Liver (tissue), 9 donors: Measurements from ENCODE around the gene SORCS2. TPM values are rescaled to one million over a fixed set of nuclear protein-coding genes. Genes with fewer than 3 reads are reported as not detected.

Experiments
- DNase-seq: peaks from one replicate; pipeline ENCODE4 v3.0.0-alpha.2; 2017; ENCODE audit warnings: low spot score
- H3K27ac ChIP-seq, 2 donors: one replicate each; pipeline ENCODE4 v1.7.0; 2013; ENCODE audit warnings: inconsistent platforms in 2 of 2, low read length in 2 of 2, control low read depth in 1 of 2, low read depth in 1 of 2, mild to moderate bottlenecking in 1 of 2
- H3K27me3 ChIP-seq, 4 donors: one replicate each; pipeline versions ENCODE4 v1.6.1 to v1.7.0; 2013; ENCODE audit warnings: low read length in 3 of 4, inconsistent platforms in 1 of 4, mild to moderate bottlenecking in 1 of 4, moderate library complexity in 1 of 4; ENCODE audit not compliant: control insufficient read depth in 4 of 4, insufficient read depth in 4 of 4
- H3K36me3 ChIP-seq, 4 donors: one replicate each; pipeline versions ENCODE4 v1.6.1 to v1.7.0; 2013; ENCODE audit warnings: low read length in 3 of 4, mild to moderate bottlenecking in 3 of 4, low read depth in 1 of 4, moderate library complexity in 1 of 4; ENCODE audit not compliant: control insufficient read depth in 4 of 4, insufficient read depth in 3 of 4
- H3K4me1 ChIP-seq, 4 donors: one replicate each; pipeline versions ENCODE4 v1.6.1 to v1.7.0; 2013; ENCODE audit warnings: low read length in 3 of 4, mild to moderate bottlenecking in 3 of 4, moderate library complexity in 1 of 4; ENCODE audit not compliant: control insufficient read depth in 4 of 4, insufficient read depth in 4 of 4
- H3K4me3 ChIP-seq, 3 donors: one replicate each; pipeline versions ENCODE4 v1.6.1 to v1.7.0; 2013; ENCODE audit warnings: low read length in 3 of 3, control low read depth in 1 of 3, low read depth in 1 of 3, mild to moderate bottlenecking in 1 of 3
- H3K9ac ChIP-seq, 2 donors: one replicate each; pipeline ENCODE4 v1.7.0; 2013; ENCODE audit warnings: low read length in 2 of 2, mild to moderate bottlenecking in 2 of 2, moderate library complexity in 2 of 2, control low read depth in 1 of 2, low read depth in 1 of 2
- H3K9me3 ChIP-seq, 4 donors: one replicate each; pipeline versions ENCODE4 v1.6.1 to v1.7.0; 2013; ENCODE audit warnings: low read length in 3 of 4; ENCODE audit not compliant: control insufficient read depth in 4 of 4
- EGR1 ChIP-seq, 2 donors: IDR thresholded peaks; 2 replicates each; pipeline ENCODE4 v1.6.1; 2016 to 2018; ENCODE audit warnings: antibody characterized with exemption in 2 of 2, low read depth in 2 of 2
- FOXA1 ChIP-seq: IDR thresholded peaks from 2 replicates; pipeline ENCODE4 v1.6.1; 2016; ENCODE audit warnings: antibody characterized with exemption
- FOXA2 ChIP-seq: IDR thresholded peaks from 2 replicates; pipeline ENCODE4 v1.6.1; 2016; ENCODE audit warnings: antibody characterized with exemption
- GABPA ChIP-seq, 2 donors: IDR thresholded peaks in 1 of 2; conservative IDR thresholded peaks in 1 of 2; 2 replicates each; pipeline ENCODE4 v1.6.1; 2016; ENCODE audit warnings: antibody characterized with exemption in 2 of 2, mild to moderate bottlenecking in 1 of 2, moderate library complexity in 1 of 2
- HNF4G ChIP-seq: IDR thresholded peaks from 2 replicates; pipeline ENCODE4 v1.6.1; 2016; ENCODE audit warnings: antibody characterized with exemption
- JUND ChIP-seq, 2 donors: IDR thresholded peaks; 2 replicates each; pipeline ENCODE4 v1.6.1; 2016; ENCODE audit warnings: antibody characterized with exemption in 2 of 2
- MAX ChIP-seq: IDR thresholded peaks from 2 replicates; pipeline ENCODE4 v1.6.1; 2016; ENCODE audit warnings: antibody characterized with exemption
- RAD21 ChIP-seq, 2 donors: IDR thresholded peaks; 2 replicates each; pipeline ENCODE4 v1.6.1; 2016; ENCODE audit warnings: antibody characterized with exemption in 2 of 2, mild to moderate bottlenecking in 2 of 2
- REST ChIP-seq: IDR thresholded peaks from 2 replicates; pipeline ENCODE4 v1.6.1; 2016; ENCODE audit warnings: antibody characterized with exemption, mild to moderate bottlenecking
- RXRA ChIP-seq, 2 donors: IDR thresholded peaks; 2 replicates each; pipeline ENCODE4 v1.6.1; 2017 to 2018; ENCODE audit warnings: antibody characterized with exemption in 2 of 2, mild to moderate bottlenecking in 1 of 2
- SP1 ChIP-seq: IDR thresholded peaks from 2 replicates; pipeline ENCODE4 v1.6.1; 2018; ENCODE audit warnings: antibody characterized with exemption, mild to moderate bottlenecking
- TAF1 ChIP-seq: conservative IDR thresholded peaks from 2 replicates; pipeline ENCODE4 v1.6.1; 2016; ENCODE audit warnings: antibody characterized with exemption, mild to moderate bottlenecking
- YY1 ChIP-seq: IDR thresholded peaks from 2 replicates; pipeline ENCODE4 v1.6.1; 2016; ENCODE audit warnings: antibody characterized with exemption, mild to moderate bottlenecking
- WGBS: extraction: QIAGEN DNeasy Blood & Tissue Kit; methylation state at CpG from one replicate; pipeline ENCODE4 v1.1.7; 2013; 5-methylcytosine and 5-hydroxymethylcytosine counted together
- polyA plus RNA-seq, 2 donors: library from polyadenylated mRNA; stranded (reverse) in 1 of 2; unstranded in 1 of 2; fragments of 200-250 nt in 1 of 2; fragments of >200 nt in 1 of 2; fragmentation: Nextera tagmentation in 1 of 2; extraction: Ambion mirVana in 1 of 2; gene quantifications; one replicate each; pipeline versions ENCODE4 v1.2.1 to v1.2.3, GENCODE V29; 2013 to 2015
- total RNA-seq, 2 donors: library from RNA; depleted of rRNA; stranded (reverse); fragments of >200 nt; gene quantifications; one replicate each; pipeline ENCODE4 v1.2.3, GENCODE V29; 2014
- TF ChIP-seq, protein P1 (sequence below): fragments of 150-350 bp; IDR thresholded peaks from 2 replicates; pipeline ENCODE4 v1.5.1; 2017; ENCODE audit warnings: improper control_type of control experiment, low read depth, low read length; ENCODE audit not compliant: missing input control
- TF ChIP-seq, protein P2 (sequence below): IDR thresholded peaks from 2 replicates; pipeline ENCODE4 v1.6.1; 2016; ENCODE audit warnings: antibody characterized with exemption
- TF ChIP-seq, protein P3 (sequence below): IDR thresholded peaks from 2 replicates; pipeline ENCODE4 v1.6.1; 2016; ENCODE audit warnings: antibody characterized with exemption
- donor health status: healthy.
- donor health status: healthy.
- donor health status: healthy.
- donor health status: healthy.
- donor health status: healthy.

SORCS2 gene
- total and polyA plus RNA-seq, 4 donors: 0.10 to 1.4 (median 0.92) TPM

GRCh38 chr4:7464259-7464655 lies 271.9 kb downstream of the SORCS2 start (continued):
- TF ChIP-seq REST: no peak
- TF ChIP-seq EGR1 (IDR thresholded peaks at IDR 0.05; ENCODE audit: low read depth in 2 of 2): no peak

- H3K9me3 ChIP-seq: peaks cover 0 to 4% (median 2%) of the 10 kb centered on the region in 4 donors
- no peaks in the 10 kb centered on the region for H3K27me3 ChIP-seq
- no peak overlapping the region for H3K9ac ChIP-seq
- no peak for DNase-seq
- H3K4me3 ChIP-seq: no peak overlapping the region
- H3K4me1 ChIP-seq: peaks cover 0 to 15% (median 8%) of the 10 kb centered on the region in 4 donors
- no peak overlapping the region for H3K27ac ChIP-seq
- TF ChIP-seq RXRA (IDR thresholded peaks at IDR 0.05): no peak
- TF ChIP-seq JUND (IDR thresholded peaks at IDR 0.05): no peak
- no peak for TF ChIP-seq EGR1 (IDR thresholded peaks at IDR 0.05; ENCODE audit: low read depth in 2 of 2)
- no peak for TF ChIP-seq SP1
- no peak for TF ChIP-seq HNF4G
- TF ChIP-seq, protein P1, sequence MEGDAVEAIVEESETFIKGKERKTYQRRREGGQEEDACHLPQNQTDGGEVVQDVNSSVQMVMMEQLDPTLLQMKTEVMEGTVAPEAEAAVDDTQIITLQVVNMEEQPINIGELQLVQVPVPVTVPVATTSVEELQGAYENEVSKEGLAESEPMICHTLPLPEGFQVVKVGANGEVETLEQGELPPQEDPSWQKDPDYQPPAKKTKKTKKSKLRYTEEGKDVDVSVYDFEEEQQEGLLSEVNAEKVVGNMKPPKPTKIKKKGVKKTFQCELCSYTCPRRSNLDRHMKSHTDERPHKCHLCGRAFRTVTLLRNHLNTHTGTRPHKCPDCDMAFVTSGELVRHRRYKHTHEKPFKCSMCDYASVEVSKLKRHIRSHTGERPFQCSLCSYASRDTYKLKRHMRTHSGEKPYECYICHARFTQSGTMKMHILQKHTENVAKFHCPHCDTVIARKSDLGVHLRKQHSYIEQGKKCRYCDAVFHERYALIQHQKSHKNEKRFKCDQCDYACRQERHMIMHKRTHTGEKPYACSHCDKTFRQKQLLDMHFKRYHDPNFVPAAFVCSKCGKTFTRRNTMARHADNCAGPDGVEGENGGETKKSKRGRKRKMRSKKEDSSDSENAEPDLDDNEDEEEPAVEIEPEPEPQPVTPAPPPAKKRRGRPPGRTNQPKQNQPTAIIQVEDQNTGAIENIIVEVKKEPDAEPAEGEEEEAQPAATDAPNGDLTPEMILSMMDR: no peak
- TF ChIP-seq FOXA2: no peak
- no peak for TF ChIP-seq FOXA1
- no peak for TF ChIP-seq MAX
- TF ChIP-seq, protein P2, sequence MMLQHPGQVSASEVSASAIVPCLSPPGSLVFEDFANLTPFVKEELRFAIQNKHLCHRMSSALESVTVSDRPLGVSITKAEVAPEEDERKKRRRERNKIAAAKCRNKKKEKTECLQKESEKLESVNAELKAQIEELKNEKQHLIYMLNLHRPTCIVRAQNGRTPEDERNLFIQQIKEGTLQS: no peak
- TF ChIP-seq GABPA (IDR thresholded peaks at IDR 0.05 in 1 of 2, conservative IDR thresholded peaks at IDR 0.05 in 1 of 2): no peak
- no peak for TF ChIP-seq TAF1
- TF ChIP-seq RAD21 (IDR thresholded peaks at IDR 0.05): no peak
- WGBS: 89% methylated on average over 9 of the region's 9 CpGs
- no peaks in the 10 kb centered on the region for H3K36me3 ChIP-seq
These were observed 272.7 kb downstream of the SORCS2 start for GRCh38 chr4:7465017-7465416.

GRCh38 chr4:7466215-7466614 lies 273.9 kb downstream of the SORCS2 start:
- TF ChIP-seq GABPA (IDR thresholded peaks at IDR 0.05 in 1 of 2, conservative IDR thresholded peaks at IDR 0.05 in 1 of 2) (no peak), YY1 (no peak), HNF4G (no peak), RAD21 (IDR thresholded peaks at IDR 0.05) (no peak)
- TF ChIP-seq, protein P3, sequence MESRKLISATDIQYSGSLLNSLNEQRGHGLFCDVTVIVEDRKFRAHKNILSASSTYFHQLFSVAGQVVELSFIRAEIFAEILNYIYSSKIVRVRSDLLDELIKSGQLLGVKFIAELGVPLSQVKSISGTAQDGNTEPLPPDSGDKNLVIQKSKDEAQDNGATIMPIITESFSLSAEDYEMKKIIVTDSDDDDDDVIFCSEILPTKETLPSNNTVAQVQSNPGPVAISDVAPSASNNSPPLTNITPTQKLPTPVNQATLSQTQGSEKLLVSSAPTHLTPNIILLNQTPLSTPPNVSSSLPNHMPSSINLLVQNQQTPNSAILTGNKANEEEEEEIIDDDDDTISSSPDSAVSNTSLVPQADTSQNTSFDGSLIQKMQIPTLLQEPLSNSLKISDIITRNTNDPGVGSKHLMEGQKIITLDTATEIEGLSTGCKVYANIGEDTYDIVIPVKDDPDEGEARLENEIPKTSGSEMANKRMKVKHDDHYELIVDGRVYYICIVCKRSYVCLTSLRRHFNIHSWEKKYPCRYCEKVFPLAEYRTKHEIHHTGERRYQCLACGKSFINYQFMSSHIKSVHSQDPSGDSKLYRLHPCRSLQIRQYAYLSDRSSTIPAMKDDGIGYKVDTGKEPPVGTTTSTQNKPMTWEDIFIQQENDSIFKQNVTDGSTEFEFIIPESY: no peak
- TF ChIP-seq, protein P2: no peak
- no peaks in the 10 kb centered on the region for H3K36me3 ChIP-seq
- no peaks in the 10 kb centered on the region for H3K27me3 ChIP-seq
- no peak overlapping the region for H3K4me3 ChIP-seq
- peaks cover 0 to 4% (median 2%) of the 10 kb centered on the region in 4 donors for H3K9me3 ChIP-seq
- no peak for DNase-seq
- no peak overlapping the region for H3K9ac ChIP-seq
- peaks cover 0 to 13% (median 7%) of the 10 kb centered on the region in 4 donors for H3K4me1 ChIP-seq
- WGBS: 81% methylated on average over 8 of the region's 8 CpGs
- H3K27ac ChIP-seq: no peak overlapping the region
